Stimulated activated CD8-positive, alpha-beta memory T cell treated with anti-CD3 and anti-CD28 coated beads, Interleukin-15, amount 100 ng/mL, for 4 hours (primary cell): Measurements from ENCODE around the gene LDHD.
"Not testable (repeated sequence)": the region's sequence is repeated elsewhere in the genome, so short reads cannot be mapped to it uniquely, and the experiment has no call there.

Source experiments
- DNase-seq, 2 donors: peaks; one replicate each; pipeline ENCODE4 v3.0.0-alpha.2; 2020; ENCODE audit warnings: low read depth in 2 of 2

The LDHD gene

DNA sequence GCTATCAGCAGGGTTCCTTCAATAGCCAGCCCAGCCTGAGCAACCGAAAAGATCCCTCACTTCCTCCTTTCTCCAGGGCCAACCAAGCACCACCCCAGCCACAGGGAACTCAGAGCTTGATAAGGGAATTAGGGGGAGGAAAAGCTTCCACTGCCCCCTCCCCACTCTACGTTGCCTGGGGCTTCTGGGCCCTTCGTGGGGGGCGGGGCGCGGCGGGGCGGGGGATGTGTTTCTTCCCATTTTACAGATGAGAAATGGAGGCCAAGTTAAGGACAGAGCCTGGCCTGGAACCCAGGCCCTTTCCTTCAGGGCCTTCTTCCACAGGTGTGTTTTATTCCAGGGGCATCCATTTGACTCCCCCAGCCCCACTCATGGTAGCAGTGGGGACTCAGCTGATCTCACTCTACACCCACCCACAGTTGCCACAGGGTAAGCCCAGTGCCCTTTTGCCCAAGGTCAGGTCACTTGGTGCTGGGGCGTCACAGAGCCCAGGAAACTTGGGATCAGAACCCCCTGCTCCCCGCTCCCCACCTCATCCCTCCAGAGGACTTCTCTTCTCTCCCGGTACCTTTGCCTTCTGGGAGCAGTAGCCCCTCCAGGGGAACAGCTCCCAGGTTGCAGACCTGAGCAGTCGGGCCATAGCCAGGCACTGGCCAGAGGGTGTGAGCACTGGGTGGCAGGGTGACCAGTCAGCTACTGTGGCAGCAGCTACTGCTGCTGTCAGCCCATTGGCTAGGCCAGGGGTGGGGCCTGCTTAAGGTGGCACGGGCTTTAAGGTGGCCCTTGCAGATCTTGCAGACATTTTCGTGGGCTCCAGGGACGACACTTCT is at the start of gene LDHD:
TSS of gene LDHD (minus strand) at position 700 of the 830 bp plus-strand sequence. CDS start at position 640, 60 bp downstream.
- DNase-seq: no peak

DNA sequence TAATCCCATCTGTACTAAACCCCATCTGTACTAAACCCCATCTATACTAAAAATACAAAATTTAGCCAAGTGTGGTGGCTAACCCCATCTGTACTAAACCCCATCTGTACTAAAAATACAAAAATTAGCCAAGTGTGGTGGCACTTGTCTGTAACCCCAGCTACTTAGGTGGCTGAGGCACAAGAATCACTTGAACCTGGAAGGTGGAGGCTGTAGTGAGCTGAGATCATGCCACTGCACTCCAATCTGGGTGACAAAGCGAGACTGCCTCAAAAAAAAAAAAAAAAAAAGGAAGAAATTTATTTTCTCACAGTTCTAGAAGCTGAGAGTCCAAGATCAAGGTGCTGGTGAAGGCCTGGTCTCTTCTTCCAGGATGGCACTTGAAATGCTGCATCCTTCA is 43.8 kb upstream of the LDHD start:
- DNase-seq: no peak

DNA sequence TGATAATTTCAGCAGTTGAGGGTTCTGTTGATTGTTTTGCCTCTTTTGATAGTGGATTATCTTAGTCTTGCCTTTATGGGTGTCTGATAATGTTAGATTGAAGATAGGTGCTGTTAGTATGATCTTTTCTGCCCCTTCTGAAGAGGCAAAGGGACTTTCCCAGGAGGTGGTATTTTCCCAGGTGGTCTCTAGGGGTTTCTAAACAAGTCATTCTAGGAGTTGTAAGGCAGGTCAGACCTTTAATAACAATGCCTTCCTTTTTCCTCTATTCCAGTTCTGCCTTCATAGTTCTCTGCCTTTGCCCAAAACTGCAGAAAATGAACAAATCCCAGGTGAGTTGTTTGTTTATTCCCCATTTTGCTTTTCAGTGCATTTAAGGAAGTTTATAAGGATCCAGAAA is 36.1 kb upstream of the LDHD start:
- no peak for DNase-seq

DNA sequence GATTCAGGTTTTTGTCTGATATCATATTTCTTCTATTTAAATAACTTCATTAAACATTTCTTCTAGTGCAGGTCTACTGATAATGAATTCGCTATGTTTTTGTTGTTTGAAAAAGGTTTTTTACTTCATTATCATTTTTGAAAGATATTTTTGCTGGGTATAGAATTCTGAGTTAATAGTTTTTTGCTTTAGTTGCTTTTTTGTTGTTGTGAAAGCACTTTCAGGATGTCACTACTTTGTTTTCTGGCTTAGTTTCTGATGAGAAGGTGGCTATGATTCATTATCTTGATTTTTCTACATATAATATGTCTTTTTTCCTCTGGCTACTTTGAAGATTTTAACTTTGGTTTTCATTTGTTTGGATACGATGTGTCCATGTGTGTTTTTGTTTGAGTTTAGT is 35.2 kb upstream of the LDHD start:
- no peak for DNase-seq

DNA sequence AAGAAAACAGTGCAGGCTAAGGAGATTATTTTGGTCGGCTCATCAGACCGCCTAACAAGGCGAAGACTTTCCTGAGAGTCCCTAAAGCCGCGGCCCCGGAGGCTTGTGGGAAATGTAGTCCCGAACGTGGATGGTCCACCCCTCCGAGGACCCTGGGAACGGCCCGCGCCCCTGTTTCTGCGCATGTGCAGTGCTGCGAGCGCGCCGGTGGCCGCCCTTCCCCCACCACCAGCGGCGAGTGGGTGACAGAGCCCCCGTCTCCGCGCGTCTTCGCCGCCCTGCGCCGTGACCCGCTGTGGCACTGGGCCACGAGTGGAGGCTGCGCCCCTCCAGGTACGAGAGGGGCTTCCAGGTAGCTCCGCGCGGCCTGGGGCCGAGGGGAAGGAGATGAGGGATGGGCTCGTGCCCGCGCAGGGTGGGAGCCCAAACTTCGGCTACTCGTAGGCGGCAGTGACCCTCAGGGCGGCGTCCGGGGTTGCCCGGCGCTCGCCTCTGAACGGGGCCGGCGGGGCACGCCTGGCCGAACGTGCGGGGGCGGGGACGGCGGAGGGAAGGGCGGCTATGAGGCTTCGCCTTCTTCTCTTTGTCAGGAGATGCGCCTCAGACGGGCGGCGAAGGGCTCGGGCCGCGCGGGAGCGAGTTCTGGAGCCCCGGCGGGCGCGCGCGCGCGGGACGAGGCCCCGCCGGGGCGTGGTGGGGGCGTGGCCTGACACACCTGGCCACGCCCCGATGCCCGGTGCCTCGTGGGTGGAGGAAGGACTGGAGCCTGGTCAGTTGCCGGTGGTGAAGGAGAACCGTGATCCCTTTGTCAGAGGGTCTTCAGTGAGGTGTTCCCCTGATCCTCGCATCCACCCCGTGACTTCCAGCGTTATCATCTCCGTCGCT is 32.0 kb upstream of the LDHD start, which contains the start of gene ZFP1:
TSS of gene ZFP1 (plus strand) at position 214 of the 885 bp plus-strand sequence. CDS start 4,428 bp downstream, outside the sequence.
- DNase-seq: peak; percentile 87 to 88

DNA sequence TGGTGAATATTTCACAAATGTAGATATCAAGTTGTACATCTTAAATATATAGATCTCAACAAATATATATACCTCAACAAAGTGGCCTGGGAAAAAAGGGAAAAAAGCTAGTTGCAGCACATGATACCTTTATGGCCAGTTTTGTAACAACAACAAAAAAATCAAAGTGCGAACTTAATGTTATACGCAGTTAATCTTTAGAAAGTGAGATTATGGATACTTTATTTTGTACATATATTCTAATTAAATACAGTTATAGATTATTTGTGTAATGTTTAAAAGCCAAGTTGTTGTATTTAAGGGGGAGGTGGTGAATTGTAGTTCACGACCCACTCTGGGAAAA is 31.4 kb upstream of the LDHD start:
- no peak for DNase-seq

DNA sequence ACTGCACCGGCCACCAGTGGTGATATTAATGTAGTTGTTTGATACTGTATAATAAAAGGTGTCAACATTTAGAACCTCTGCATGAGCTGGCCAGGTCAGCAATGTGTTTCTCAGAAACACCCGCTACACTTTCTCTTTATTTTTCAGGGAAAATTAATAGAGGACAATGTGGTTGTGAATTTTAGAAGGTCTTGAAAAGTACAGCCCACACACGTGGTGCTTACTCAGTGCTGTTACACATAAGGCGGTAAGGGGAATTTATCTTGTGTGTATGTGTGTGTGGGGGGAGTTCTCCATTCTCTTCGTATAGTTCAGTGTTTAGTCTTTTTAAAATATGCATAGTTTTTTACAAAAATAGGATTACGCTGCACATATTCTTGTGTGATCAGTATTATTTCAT is 27.4 kb upstream of the LDHD start:
- no peak for DNase-seq

DNA sequence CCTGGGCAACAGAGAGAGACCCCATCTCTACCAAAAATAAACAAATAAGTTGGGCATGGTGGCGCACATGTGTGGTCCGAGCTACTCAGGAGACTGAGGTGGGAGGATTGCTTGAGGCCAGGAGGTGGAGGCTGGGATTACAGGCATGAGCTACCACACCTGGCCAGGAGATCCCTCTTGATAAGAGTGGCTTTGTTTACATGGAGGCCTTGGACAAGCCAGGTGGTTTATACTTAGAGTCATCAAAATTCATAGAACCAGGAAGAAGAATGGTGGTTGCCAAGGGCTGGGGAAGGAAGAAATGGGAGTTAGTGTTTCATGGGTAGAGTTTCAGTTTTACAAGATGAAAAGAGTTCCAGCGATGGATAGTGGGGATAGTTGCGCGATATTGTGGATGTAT is 22.9 kb upstream of the LDHD start:
- DNase-seq: no peak

DNA sequence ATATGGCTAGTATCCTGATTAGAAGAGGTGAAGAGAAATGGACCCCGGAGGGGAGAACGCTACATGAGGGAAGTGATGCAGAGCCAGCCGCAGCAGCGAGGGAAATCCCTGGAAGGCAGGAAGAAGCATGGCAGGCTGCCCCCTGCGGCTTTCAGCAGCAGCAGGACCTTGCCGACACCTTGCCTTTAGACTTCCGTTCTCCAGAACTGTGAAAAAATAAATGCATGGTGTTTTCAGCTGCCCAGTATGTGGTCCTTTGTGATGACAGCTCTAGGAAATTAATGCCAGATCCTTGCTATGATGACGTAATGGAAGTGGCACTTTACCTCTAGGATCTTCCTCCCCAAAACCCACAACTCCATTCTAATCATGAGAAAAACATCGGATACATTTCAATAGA is 22.1 kb upstream of the LDHD start:
- no peak for DNase-seq

DNA sequence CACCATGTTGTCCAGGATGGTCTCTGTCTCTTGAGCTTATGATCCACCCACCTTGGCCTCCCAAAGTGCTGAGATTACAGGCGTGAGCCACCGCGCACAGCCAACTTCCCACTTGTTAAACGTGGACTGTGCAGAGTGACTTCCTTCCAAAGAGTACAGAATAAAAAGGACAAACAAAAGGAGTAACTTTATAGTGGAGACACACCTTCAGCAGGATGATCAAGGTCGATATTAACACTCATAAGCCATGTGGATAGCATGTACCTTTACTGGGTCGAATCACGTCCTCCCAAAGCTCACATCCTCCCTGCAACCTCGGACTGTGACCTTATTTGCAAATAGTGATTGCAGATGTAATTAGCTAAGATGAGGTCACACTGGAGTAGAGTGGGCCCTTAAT is 21.7 kb upstream of the LDHD start:
- DNase-seq: no peak

DNA sequence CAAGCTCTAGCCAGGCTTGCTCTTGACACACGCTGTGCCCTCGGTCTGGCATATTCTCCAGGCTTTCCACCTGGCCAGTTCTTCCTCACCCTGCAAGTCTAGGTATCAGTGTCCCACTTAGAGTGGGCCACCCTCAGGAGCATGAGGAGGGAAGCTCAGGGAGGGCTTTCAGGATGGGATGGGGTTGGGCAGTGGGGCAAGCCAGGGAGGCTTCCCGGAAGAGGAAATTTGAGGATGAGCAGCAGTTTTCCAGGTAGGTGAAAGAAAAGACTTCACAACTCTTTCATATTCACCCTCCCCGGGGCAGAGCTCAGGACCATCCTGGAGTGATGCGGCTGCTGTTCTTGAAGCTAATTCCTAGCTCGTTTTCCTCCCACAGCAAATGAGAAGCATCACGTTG is 14.5 kb upstream of the LDHD start:
- no peak for DNase-seq

DNA sequence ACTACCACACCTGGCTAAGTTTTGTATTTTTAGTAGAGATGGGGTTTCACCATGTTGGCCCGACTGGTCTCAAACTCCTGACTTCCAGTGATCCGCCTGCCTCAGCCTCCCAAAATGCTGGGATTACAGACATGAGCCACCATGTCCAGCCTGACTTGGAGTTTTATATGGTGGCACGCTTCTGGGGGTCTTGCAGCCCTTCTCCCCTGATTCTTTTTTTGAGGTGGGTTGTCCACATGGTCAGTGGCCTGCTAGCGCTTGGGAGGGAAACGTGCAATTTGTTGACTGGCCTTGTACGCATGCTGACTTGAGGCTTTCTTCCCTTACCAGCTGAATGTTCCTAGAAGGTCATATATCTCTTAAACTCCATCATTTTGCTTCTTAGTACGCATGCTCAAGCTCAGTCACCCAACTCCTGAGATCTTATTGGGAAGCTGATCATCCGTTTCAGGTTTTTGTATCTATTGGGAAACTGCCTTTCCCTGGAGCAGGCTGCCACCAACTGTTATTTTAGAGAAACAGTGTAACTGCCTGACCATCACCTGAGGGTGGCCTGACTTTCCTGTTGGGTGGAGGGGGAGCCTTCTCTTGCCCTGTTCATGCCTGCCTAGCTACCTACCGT is 13.7 kb upstream of the LDHD start:
- DNase-seq: no peak

DNA sequence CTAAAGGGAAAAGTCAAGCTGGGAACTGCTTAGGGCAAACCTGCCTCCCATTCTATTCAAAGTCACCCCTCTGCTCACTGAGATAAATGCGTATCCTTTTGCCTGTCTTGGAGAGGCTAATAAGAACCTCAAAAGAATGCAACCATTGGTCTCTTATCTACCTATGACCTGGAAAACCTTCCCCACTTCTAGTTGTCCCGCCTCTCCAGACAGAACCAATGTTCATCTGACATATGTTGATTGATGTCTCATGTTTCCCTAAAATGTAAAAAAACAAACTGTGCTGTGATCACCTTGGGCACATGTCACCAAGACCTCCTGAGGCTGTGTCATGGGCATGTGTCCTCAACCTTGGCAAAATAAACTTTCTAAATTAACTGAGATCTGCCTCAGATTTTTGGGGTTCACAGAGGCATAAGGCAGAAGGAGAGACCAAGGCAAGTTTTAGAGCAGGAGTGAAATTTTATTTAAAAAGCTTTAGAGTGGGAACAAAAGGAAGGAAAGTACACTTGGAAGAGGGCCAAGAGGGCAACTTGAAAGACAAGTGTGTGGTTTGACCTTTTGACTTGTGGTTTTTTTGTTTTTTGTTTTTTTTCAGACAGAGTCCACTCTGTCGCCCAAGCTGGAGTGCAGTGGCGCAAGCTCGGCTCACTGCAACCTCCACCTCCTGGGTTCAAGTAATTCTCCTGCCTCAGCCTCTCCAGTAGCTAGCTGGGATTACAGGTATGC is 13.0 kb upstream of the LDHD start:
- not testable (repeated sequence) for DNase-seq

DNA sequence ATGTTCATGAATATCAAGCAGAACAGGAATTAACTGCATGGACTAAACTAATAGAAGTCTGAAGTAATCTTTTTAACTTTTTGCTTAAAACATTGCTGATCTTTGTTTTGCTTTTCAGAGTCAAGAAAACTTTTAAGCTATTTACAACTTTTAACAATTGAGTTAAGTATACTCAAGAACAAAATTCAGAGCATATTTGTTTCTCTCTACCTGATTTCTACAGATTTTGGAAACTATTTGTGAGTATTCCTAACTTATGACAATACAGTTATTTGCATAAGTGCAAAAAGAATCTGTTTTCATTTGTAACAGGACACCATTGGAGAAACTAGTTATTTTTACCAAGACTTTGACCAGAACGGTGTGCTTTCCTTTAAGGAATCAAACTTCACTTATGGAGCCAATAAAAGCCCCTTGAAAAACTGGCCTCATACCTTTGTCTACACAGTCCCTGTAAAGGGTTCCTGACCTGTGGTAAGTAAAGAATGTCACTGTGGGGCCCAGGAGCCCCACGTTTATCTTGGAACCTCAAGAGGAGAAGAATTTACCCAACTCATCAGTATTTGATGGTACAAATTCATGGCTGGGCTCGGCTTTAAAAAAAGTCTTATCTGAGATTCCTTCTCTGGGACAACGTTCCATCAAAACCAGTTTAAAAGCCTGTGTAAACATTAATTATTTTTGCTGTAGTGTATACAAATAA is 11.3 kb upstream of the LDHD start:
- DNase-seq: no peak

DNA sequence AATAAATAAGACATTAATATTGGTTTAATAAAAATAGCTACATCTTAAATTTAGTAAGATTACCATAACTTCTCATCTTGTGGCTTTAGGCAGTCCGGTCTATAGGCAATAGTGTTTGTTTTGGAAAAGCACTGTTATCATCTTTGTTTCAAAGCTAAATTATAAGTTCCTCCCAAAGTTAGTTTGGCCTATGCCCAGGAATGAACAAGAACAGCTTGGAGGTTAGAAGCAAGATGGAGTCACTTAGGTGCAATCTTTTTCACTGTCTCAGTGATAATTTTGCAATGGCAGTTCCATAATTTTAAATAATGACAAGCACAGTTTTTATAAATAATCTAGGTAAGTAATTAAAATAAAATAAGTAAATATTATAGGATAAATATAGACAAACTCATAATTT is 6.0 kb upstream of the LDHD start:
- DNase-seq: no peak

DNA sequence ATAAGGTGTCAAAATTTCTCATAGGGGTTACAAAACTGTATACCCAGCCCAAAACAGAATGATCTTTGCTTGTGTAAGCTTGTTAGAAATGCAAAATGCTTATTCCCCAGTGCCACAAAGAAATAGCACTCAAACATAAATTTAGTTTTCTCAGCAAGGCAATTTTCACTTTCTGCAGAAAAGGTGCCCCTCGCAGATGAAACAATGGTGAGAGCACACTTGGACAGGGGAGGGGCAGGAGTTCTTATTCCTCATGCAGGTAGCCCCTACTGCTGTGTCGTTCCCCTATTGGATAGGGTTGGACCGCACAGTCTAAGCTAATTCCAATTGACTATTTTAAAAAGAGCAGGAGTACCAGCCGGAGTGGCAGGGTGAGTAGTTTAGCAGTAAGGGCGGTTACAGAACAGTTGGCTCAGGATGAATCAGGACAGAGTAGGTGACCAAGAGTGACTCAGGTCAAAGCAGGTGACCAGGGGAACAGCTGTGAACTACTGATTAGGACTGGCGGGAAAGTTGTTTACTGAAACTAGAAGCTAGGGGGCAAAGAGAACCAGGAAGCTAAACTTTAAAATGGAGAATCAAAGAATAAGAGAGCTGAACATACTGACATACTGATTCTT is 5.5 kb upstream of the LDHD start:
- no peak for DNase-seq

DNA sequence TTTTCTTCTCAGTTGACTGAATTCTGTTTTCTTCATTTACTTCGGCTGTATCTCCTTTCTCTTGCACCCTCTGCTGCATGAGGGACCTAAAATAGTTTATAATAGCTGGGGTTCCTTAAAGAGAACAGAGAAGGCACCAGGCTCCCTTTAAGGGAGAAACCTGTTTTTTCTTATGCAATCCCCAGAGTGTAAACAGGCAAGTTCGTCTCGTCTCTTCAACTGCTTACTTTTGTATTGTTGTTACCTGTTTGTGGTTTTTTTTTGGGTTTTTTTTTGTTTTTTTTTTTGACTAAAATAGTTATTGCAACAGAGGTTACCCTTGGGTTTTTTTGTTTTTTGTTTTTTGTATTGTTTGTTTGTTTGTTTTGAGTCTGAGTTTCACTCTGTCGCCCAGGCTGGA is 3.7 kb upstream of the LDHD start:
- DNase-seq: no peak

DNA sequence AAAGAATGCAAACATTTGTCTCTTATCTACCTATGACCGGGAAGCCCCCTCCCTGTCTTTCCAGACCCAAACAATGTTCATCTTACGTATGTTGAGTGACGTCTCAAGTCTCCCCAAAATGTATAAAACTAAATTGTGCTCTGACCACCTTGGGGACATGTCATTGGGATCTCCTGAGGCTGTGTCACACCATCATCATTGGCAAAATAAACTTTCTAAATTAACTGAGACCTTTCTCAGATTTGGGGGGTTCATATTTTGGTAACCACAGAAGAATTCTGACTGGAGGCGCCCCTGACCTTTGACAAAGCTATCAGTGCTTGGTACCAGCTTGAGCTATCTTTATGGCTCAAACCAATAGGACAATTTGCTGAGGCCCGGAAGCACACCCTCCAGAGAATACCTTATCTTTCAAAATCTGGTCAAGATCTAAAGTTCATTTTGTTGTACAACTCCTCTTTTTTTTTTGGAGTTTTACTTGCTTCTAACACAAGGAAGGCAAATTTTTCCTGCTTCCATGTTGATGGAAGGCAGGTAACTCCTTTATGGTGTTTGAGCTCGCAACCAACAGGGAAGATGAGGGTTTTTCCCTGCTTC is 2.5 kb upstream of the LDHD start:
- no peak for DNase-seq

DNA sequence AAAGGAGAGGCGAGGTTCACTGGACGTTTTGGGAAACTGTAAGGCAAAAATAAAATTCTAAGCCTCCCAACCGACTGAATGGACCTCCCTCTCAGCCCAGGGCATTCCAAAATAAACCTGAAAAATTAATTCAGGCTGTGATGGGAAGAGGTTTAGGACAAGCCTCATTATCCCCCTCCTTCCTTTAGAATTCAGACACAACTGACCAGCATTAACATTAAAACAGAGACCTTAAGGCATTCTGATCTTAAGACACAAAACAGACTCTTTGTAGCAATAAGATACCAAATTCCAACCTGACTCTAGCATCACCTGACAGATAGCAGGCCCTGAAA is 298 bp upstream of the LDHD start:
- DNase-seq: no peak
